ENCODE data around the gene APBB2. TPM values are rescaled to one million over a fixed set of nuclear protein-coding genes. Genes with fewer than 3 reads are reported as not detected.

The APBB2 gene
- total and polyA plus RNA-seq, 2 of the 8 experiments (the other 6 are each of a cell fraction or from before 2014, with no cell fraction given), result 58.7 to 59.4 TPM

GRCh38 chr4:41058426-41058825 is 155.9 kb downstream of the APBB2 start:
- FAIRE-seq (no peak), DNase-seq (ENCODE audit: low read depth in 1 of 2, low spot score in 2 of 2) (no peak)
- Histone ChIP-seq H3K23ac (ENCODE audit: insufficient read length) (no peak overlapping the region), H3K9me3 (ENCODE audit: insufficient read depth in 2 of 2, low read depth in 1 of 2, low read length in 1 of 2) (0 out of 4 replicates have a peak, but pooled peaks cover 4 to 5% of the 10 kb centered on the region in 2 experiments), H4K8ac (ENCODE audit: extremely low read depth, insufficient read depth, low read length) (no peak overlapping the region), H3K4me1 (replicated peaks in 1 of 4; ENCODE audit: control insufficient read depth in 3 of 4, insufficient read depth in 4 of 4, low read length in 3 of 4) (no peaks in the 10 kb centered on the region), H4K91ac (replicated peaks; ENCODE audit: insufficient read length, low read length) (no peak overlapping the region), H3K79me1 (ENCODE audit: low read depth, low read length) (no peaks in the 10 kb centered on the region), H3K79me2 (ENCODE audit: control insufficient read depth in 1 of 2, insufficient read depth in 2 of 2, low read length in 2 of 2) (no peaks in the 10 kb centered on the region), H3K27ac (ENCODE audit: low read depth, low read length) (no peak overlapping the region), H2AFZ (ENCODE audit: low read length) (no peak overlapping the region), H3K14ac (ENCODE audit: insufficient read length) (no peak overlapping the region), H3K4me2 (ENCODE audit: insufficient read depth in 1 of 2, low read depth in 2 of 2, low read length in 2 of 2) (no peak overlapping the region), H3K23me2 (ENCODE audit: low read depth, low read length) (no peaks in the 10 kb centered on the region; the same call in 1 of the 2 replicates), H2BK20ac (ENCODE audit: low read length) (no peak overlapping the region), H3K36me3 (ENCODE audit: control insufficient read depth in 2 of 4, insufficient read depth in 4 of 4, low read length in 3 of 4) (peaks cover 0 to 7% (median 0%) of the 10 kb centered on the region in 4 experiments; a peak in 2 of 8 replicates), H2BK15ac (ENCODE audit: low read length) (no peak overlapping the region), H3K27me3 (replicated peaks in 1 of 4; ENCODE audit: control insufficient read depth in 3 of 4, extremely low read depth in 1 of 4, insufficient read depth in 3 of 4, low read length in 3 of 4) (no peaks in the 10 kb centered on the region; a peak in 1 of 7 replicates), H3K18ac (ENCODE audit: extremely low read depth, low read length) (no peak overlapping the region), H3K9ac (replicated peaks in 1 of 4; ENCODE audit: extremely low read depth in 1 of 4, low read depth in 3 of 4, low read length in 3 of 4) (no peak overlapping the region), H2BK12ac (ENCODE audit: low read depth, low read length) (no peak overlapping the region), H3K4ac (replicated peaks; ENCODE audit: insufficient read length, low read depth, low read length) (no peak overlapping the region), H4K20me1 (replicated peaks in 1 of 2; ENCODE audit: control insufficient read depth in 1 of 2, insufficient read depth in 2 of 2, low read length in 2 of 2) (no peaks in the 10 kb centered on the region), H3K56ac (replicated peaks; ENCODE audit: insufficient read length, low read depth, low read length) (no peak overlapping the region), H2BK5ac (ENCODE audit: low read depth, low read length) (no peak overlapping the region), H2AK5ac (ENCODE audit: low read depth, low read length) (no peak overlapping the region), H2BK120ac (replicated peaks; ENCODE audit: low read depth, low read length) (no peak overlapping the region), H4K5ac (ENCODE audit: insufficient read length, low read depth, low read length) (no peak overlapping the region), H3K4me3 (ENCODE audit: extremely low read depth in 1 of 4, insufficient read depth in 2 of 4, low read depth in 3 of 4, low read length in 4 of 4) (no peak overlapping the region)
- 91% methylated on average over 3 of the region's 3 CpGs; no CpG with 5 or more reads in 1 of the 2 experiments for WGBS, 2 experiments (ENCODE audit: extremely low coverage in 1 of 2, insufficient coverage in 1 of 2, insufficient read length in 1 of 2, insufficient replicate concordance in 2 of 2, low coverage in 1 of 2, low lambda C conversion rate in 2 of 2, missing lambda C conversion rate in 1 of 2)
- ChIA-PET POLR2A (ENCODE audit: partially characterized antibody) (no interaction called here), CTCF (ENCODE audit: partially characterized antibody) (interaction anchor here (0.8 kb wide), 1 partner anchor 11 kb away, joined by 4 read pairs; no protein-coding TSS in a partner anchor)
- TF ChIP-seq SAP30 (IDR thresholded peaks at IDR 0.05; ENCODE audit: insufficient read depth, insufficient replicate concordance, low read length) (no peak), NANOG (IDR thresholded peaks at IDR 0.05; ENCODE audit: insufficient read depth, low read depth, low read length, poor library complexity, severe bottlenecking) (no peak), BACH1 (IDR thresholded peaks at IDR 0.05; ENCODE audit: low read length) (no peak), CHD2 (IDR thresholded peaks at IDR 0.05; ENCODE audit: low read length) (no peak), CTCF (IDR thresholded peaks at IDR 0.05; ENCODE audit: control extremely low read depth in 1 of 3, insufficient read depth in 1 of 3, low read depth in 1 of 3, low read length in 3 of 3) (no peak), RBBP5 (IDR thresholded peaks at IDR 0.05; ENCODE audit: borderline replicate concordance, low read depth, low read length) (no peak), SRF (IDR thresholded peaks at IDR 0.05; ENCODE audit: low read depth, low read length) (no peak), SIRT6 (IDR thresholded peaks at IDR 0.05; ENCODE audit: low read length) (no peak), TEAD4 (IDR thresholded peaks at IDR 0.05; ENCODE audit: low read depth, low read length) (no peak)

All from H1 (cell line).